GM12878 (cell line): ENCODE data around the gene MGLL. TPM values are rescaled to one million over a fixed set of nuclear protein-coding genes. Genes with fewer than 3 reads are reported as not detected.

Source experiments
- ATAC-seq: fragments of 200-7000 bp; cut with Tn5 transposase; 3 replicates; pipeline ENCODE4 v1.9.1; 2020; ENCODE audit warnings: mild to moderate bottlenecking, moderate library complexity
- BruUV-seq: library from RNA; stranded (reverse); fragments of 400-500 nt; replicated peaks from 2 replicates; lab custom pipeline; 2021; lab: Mats Ljungman, UMichigan
- CTCF ChIA-PET: fragments of 300-600 bp; sonication (Branson Sonifier 250); formaldehyde crosslinking; extraction: SDS; loops from one replicate; lab custom pipeline; 2021; ENCODE audit warnings: inconsistent platforms; lab: Yijun Ruan, JAX
- POLR2A ChIA-PET: fragments of 350-600 bp; formaldehyde crosslinking; extraction: SDS; loops from one replicate; lab custom pipeline; 2021; ENCODE audit warnings: inconsistent platforms; lab: Charles Lee
- RAD21 ChIA-PET: fragments of 300-600 bp; sonication (Branson Sonifier 250); formaldehyde crosslinking; loops from one replicate; lab custom pipeline; 2023; ENCODE audit warnings: antibody characterized with exemption; ENCODE audit not compliant: unreplicated experiment; lab: Charles Lee
- SMC1A ChIA-PET: fragments of 300-600 bp; sonication (Branson Sonifier 250); formaldehyde crosslinking; loops from one replicate; lab custom pipeline; 2023; ENCODE audit not compliant: unreplicated experiment, uncharacterized antibody; lab: Charles Lee
- DNase-seq: peaks from one replicate; pipeline ENCODE4 v3.0.0-alpha.2; 2011; ENCODE audit warnings: low read depth, low spot score
- FAIRE-seq: peaks from 3 replicates; lab custom pipeline; 2011; peaks lifted over from hg19 to GRCh38; lab: Jason Lieb, UNC
- H2AFZ ChIP-seq: 2 replicates; pipeline ENCODE4 v1.6.0; 2011; ENCODE audit warnings: low read depth, low read length, control low read depth; ENCODE audit not compliant: control insufficient read depth
- H3K27ac ChIP-seq: 2 replicates; pipeline ENCODE4 v1.5.1; 2011; ENCODE audit warnings: control low read depth; ENCODE audit not compliant: control insufficient read depth, insufficient read depth
- H3K27me3 ChIP-seq, 2 experiments: replicated peaks in 1 of 2; 2 replicates each; pipeline versions ENCODE4 v1.6.0 to v1.6.1; 2011; ENCODE audit warnings: low read length in 1 of 2; ENCODE audit not compliant: control insufficient read depth in 2 of 2, insufficient read depth in 2 of 2
- H3K36me3 ChIP-seq, 2 experiments: 2 replicates each; pipeline ENCODE4 v1.5.1; 2011; ENCODE audit warnings: low read length in 1 of 2; ENCODE audit not compliant: control insufficient read depth in 2 of 2, insufficient read depth in 2 of 2
- H3K4me1 ChIP-seq: 2 replicates; pipeline ENCODE4 v1.6.1; 2011; ENCODE audit warnings: mild to moderate bottlenecking, low read length, moderate library complexity, mixed read lengths; ENCODE audit not compliant: control insufficient read depth, insufficient read depth
- H3K4me2 ChIP-seq: 2 replicates; pipeline ENCODE4 v1.6.0; 2011; ENCODE audit warnings: control low read depth; ENCODE audit not compliant: control insufficient read depth, insufficient read depth
- H3K4me3 ChIP-seq: fragments of 200-600 bp; sonication (generic); 2 replicates; pipeline ENCODE4 v1.5.1; 2016
- H3K79me2 ChIP-seq: 2 replicates; pipeline ENCODE4 v1.6.0; 2011; ENCODE audit warnings: low read length; ENCODE audit not compliant: control insufficient read depth, insufficient read depth
- H3K9ac ChIP-seq: 2 replicates; pipeline ENCODE4 v1.8.0; 2011; ENCODE audit warnings: low read length, control low read depth, mixed read lengths; ENCODE audit not compliant: control insufficient read depth, insufficient read depth
- H3K9me3 ChIP-seq: replicated peaks from 3 replicates; pipeline ENCODE4 v1.5.1; 2011; ENCODE audit warnings: mild to moderate bottlenecking, low read length; ENCODE audit not compliant: control insufficient read depth, insufficient read depth
- H4K20me1 ChIP-seq: 2 replicates; pipeline ENCODE4 v1.6.0; 2011; ENCODE audit not compliant: control insufficient read depth, insufficient read depth
- EED ChIP-seq: sonication (generic); IDR thresholded peaks from 2 replicates; pipeline ENCODE4 v1.6.1; 2016; ENCODE audit warnings: antibody characterized with exemption, low read depth
- EP300 ChIP-seq, 2 experiments: fragments of 150-350 bp in 1 of 2; IDR thresholded peaks; 2 replicates each; pipeline ENCODE4 v1.6.1; 2011 to 2012; ENCODE audit warnings: low read depth in 2 of 2, low read length in 2 of 2, borderline replicate concordance in 1 of 2, improper control_type of control experiment in 1 of 2, inconsistent platforms in 1 of 2; ENCODE audit not compliant: control insufficient read depth in 1 of 2
- ESRRA ChIP-seq: IDR thresholded peaks from 2 replicates; pipeline ENCODE4 v1.6.1; 2012; ENCODE audit warnings: mild to moderate bottlenecking, low read length, improper control_type of control experiment
- FOXM1 ChIP-seq: IDR thresholded peaks from 2 replicates; pipeline ENCODE4 v1.6.1; 2012; ENCODE audit warnings: low read depth, mild to moderate bottlenecking, inconsistent platforms, low read length, moderate library complexity
- IKZF2 ChIP-seq, 2 experiments: fragments of 450-650 bp; IDR thresholded peaks; 2 replicates each; pipeline ENCODE4 v1.6.1; 2017; ENCODE audit warnings: mild to moderate bottlenecking in 2 of 2, moderate library complexity in 2 of 2
- MEF2A ChIP-seq: IDR thresholded peaks from 2 replicates; pipeline ENCODE4 v1.6.1; 2011; ENCODE audit warnings: low read depth, mild to moderate bottlenecking, low read length, moderate library complexity; ENCODE audit not compliant: insufficient read depth
- MYB ChIP-seq: fragments of 150-350 bp; IDR thresholded peaks from 2 replicates; pipeline ENCODE4 v1.6.1; 2014; ENCODE audit warnings: mild to moderate bottlenecking, low read depth, low read length, borderline replicate concordance
- NFYB ChIP-seq: IDR thresholded peaks from 2 replicates; pipeline ENCODE4 v1.6.1; 2011; ENCODE audit warnings: low read depth, mild to moderate bottlenecking, low read length, improper control_type of control experiment, moderate library complexity; ENCODE audit not compliant: insufficient read depth
- NR2F1 ChIP-seq: fragments of 450-650 bp; conservative IDR thresholded peaks from 2 replicates; pipeline ENCODE4 v1.6.1; 2017; ENCODE audit warnings: mild to moderate bottlenecking
- PML ChIP-seq: IDR thresholded peaks from 2 replicates; pipeline ENCODE4 v1.6.1; 2012; ENCODE audit warnings: low read length, inconsistent platforms
- POLR2AphosphoS5 ChIP-seq: IDR thresholded peaks from 2 replicates; pipeline ENCODE4 v1.6.1; 2011; ENCODE audit warnings: mild to moderate bottlenecking, low read length, inconsistent platforms
- SMARCA5 ChIP-seq: fragments of 450-650 bp; IDR thresholded peaks from 2 replicates; pipeline ENCODE4 v1.6.1; 2017; ENCODE audit warnings: mild to moderate bottlenecking
- STAT1 ChIP-seq: fragments of 450-650 bp; conservative IDR thresholded peaks from 2 replicates; pipeline ENCODE4 v1.6.1; 2014; ENCODE audit warnings: antibody characterized with exemption, mild to moderate bottlenecking
- SUZ12 ChIP-seq: fragments of 200-600 bp; sonication (generic); IDR thresholded peaks from one replicate; pipeline ENCODE4 v1.6.1; 2018; ENCODE audit warnings: antibody characterized with exemption, mild to moderate bottlenecking; ENCODE audit not compliant: unreplicated experiment
- TCF12 ChIP-seq: IDR thresholded peaks from 2 replicates; pipeline ENCODE4 v1.6.1; 2011; ENCODE audit warnings: low read depth, mild to moderate bottlenecking, low read length
- ZNF207 ChIP-seq: fragments of 450-650 bp; IDR thresholded peaks from 2 replicates; pipeline ENCODE4 v1.6.1; 2014; ENCODE audit warnings: antibody characterized with exemption, mild to moderate bottlenecking, borderline replicate concordance
- ZNF24 ChIP-seq: fragments of 450-650 bp; IDR thresholded peaks from 2 replicates; pipeline ENCODE4 v1.6.1; 2017; ENCODE audit warnings: antibody characterized with exemption, mild to moderate bottlenecking
- ZSCAN29 ChIP-seq: fragments of 450-650 bp; IDR thresholded peaks from 2 replicates; pipeline ENCODE4 v1.6.1; 2017; ENCODE audit warnings: mild to moderate bottlenecking, moderate library complexity
- WGBS: methylation state at CpG from one replicate; pipeline ENCODE4 v1.1.6; 2016; ENCODE audit warnings: low lambda C conversion rate; ENCODE audit not compliant: insufficient replicate concordance, insufficient coverage; ENCODE audit errors: missing lambda C conversion rate; 5-methylcytosine and 5-hydroxymethylcytosine counted together
- in situ Hi-C: fragments of 300-500 bp; cut with MboI; formaldehyde crosslinking; loops from 9 replicates; pipeline ENCODE4 v1.14.3; 2018; ENCODE audit warnings: mixed read lengths
- intact Hi-C: fragments of 100-400 bp; cut with micrococcal nuclease; formaldehyde crosslinking; loops from one replicate; pipeline ENCODE4 v1.14.2; 2022; ENCODE audit not compliant: unreplicated experiment
- polyA plus RNA-seq, 11 experiments: library from polyadenylated mRNA; depleted of rRNA in 4 of 11; unstranded in 6 of 11; stranded (reverse) in 5 of 11; fragments of >200 nt; fragmentation: Nextera tagmentation in 4 of 11; fragmentation: Illumina TruSeq in 1 of 11; extraction: Ambion mirVana in 4 of 11; extraction: Trizol in 1 of 11; gene quantifications; 1 replicate in 1 of 11; 2 replicates in 10 of 11; pipeline versions ENCODE4 v1.2.1 to v1.2.3, GENCODE V29; 2011 to 2016; ENCODE audit warnings: inconsistent platforms in 2 of 11, missing spikeins in 2 of 11, low read depth in 1 of 11
- total RNA-seq, 4 experiments: library from RNA; depleted of rRNA in 3 of 4; stranded (reverse); fragments of >200 nt in 3 of 4; fragmentation: Illumina TruSeq in 1 of 4; extraction: Trizol in 1 of 4; gene quantifications; 2 replicates each; pipeline versions ENCODE4 v1.2.1 to v1.2.3, GENCODE V29; 2013 to 2021
- TF ChIP-seq, protein P1 (sequence below), 3 experiments: IDR thresholded peaks in 2 of 3; conservative IDR thresholded peaks in 1 of 3; 2 replicates each; pipeline ENCODE4 v1.5.1; 2011; ENCODE audit warnings: low read depth in 3 of 3, low read length in 3 of 3, mild to moderate bottlenecking in 3 of 3, control low read depth in 2 of 3, moderate library complexity in 2 of 3, inconsistent platforms in 1 of 3, mixed read lengths in 1 of 3; ENCODE audit not compliant: control insufficient read depth in 2 of 3, insufficient read depth in 1 of 3; ENCODE audit errors: extremely low read depth in 1 of 3
- TF ChIP-seq, protein P2 (sequence below): IDR thresholded peaks from 2 replicates; pipeline ENCODE4 v1.6.1; 2012; ENCODE audit warnings: low read length, inconsistent platforms
- TF ChIP-seq, protein P3 (sequence below): fragments of 150-350 bp; IDR thresholded peaks from 2 replicates; pipeline ENCODE4 v1.6.1; 2014; ENCODE audit warnings: mild to moderate bottlenecking, low read depth, low read length

Gene MGLL
- total and polyA plus RNA-seq, 10 of the 15 experiments (the other 5 are each of a cell fraction or from before 2014, with no cell fraction given), result 44.9 to 177 (median 72.9) TPM

DNA sequence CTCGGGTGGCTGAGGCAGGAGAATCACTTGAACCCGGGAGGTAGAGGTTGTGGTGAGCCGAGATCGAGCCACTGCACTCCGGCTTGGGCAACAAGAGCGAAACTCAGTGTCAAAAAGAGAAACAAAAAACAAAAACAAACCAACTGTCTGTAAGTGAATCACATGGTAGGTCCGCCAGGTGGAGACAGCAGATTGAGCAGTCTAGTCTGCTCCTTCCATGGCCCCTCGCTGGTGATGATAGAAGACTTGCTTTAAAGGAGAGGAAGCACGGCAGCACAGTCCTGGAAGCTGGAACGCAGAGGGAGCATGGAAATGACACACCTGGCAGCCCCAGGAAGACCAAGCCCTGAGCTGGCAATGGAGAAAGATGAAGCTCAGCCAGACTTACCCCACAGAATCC lies 31.4 kb upstream of the MGLL start (continued):
- TF ChIP-seq NR2F1 (no peak), MYB (no peak)
- TF ChIP-seq, protein P1, sequence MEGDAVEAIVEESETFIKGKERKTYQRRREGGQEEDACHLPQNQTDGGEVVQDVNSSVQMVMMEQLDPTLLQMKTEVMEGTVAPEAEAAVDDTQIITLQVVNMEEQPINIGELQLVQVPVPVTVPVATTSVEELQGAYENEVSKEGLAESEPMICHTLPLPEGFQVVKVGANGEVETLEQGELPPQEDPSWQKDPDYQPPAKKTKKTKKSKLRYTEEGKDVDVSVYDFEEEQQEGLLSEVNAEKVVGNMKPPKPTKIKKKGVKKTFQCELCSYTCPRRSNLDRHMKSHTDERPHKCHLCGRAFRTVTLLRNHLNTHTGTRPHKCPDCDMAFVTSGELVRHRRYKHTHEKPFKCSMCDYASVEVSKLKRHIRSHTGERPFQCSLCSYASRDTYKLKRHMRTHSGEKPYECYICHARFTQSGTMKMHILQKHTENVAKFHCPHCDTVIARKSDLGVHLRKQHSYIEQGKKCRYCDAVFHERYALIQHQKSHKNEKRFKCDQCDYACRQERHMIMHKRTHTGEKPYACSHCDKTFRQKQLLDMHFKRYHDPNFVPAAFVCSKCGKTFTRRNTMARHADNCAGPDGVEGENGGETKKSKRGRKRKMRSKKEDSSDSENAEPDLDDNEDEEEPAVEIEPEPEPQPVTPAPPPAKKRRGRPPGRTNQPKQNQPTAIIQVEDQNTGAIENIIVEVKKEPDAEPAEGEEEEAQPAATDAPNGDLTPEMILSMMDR (IDR thresholded peaks at IDR 0.05 in 2 of 3, conservative IDR thresholded peaks at IDR 0.05 in 1 of 3; ENCODE audit: control insufficient read depth in 2 of 3, extremely low read depth in 1 of 3, insufficient read depth in 1 of 3, low read depth in 3 of 3, low read length in 3 of 3), result peak in 1 of 3 experiments; percentile 36; a peak in 2 of 6 replicates

DNA sequence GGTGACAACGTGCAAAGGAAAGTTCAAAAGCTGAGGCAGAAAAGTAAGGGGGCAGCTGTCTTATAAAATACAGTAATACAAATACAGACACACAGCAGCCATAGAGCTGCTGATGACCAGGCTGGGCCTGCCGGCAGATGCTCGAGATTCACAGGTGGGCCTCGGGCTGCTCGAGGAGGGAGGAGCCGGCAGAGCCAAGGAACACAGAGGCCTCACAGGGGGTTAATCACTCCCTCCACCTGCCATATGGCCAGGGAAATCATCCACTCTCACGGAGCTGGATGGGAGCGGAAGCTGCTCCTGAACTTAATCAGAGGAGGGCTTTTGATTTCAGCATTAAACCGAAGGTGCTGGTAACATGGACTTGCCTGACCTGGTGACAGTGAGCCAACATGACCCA lies 29.6 kb upstream of the MGLL start:
- no peaks in the 10 kb centered on the region for H3K4me1 ChIP-seq
- no peaks in the 10 kb centered on the region for H3K9me3 ChIP-seq
- WGBS, result 90% methylated on average over 9 of the region's 9 CpGs
- TF ChIP-seq PML (no peak), POLR2AphosphoS5 (no peak), SMARCA5 (no peak), IKZF2 (IDR thresholded peaks at IDR 0.05) (no peak), ZSCAN29 (no peak), TCF12 (no peak), FOXM1 (no peak), MYB (no peak), ZNF207 (no peak), NFYB (no peak), ESRRA (no peak), EP300 (IDR thresholded peaks at IDR 0.05; ENCODE audit: borderline replicate concordance in 1 of 2, control insufficient read depth in 1 of 2, low read depth in 2 of 2, low read length in 2 of 2) (no peak), STAT1 (no peak), MEF2A (no peak), EED (no peak), SUZ12 (no peak), ZNF24 (no peak)
- TF ChIP-seq, protein P2, sequence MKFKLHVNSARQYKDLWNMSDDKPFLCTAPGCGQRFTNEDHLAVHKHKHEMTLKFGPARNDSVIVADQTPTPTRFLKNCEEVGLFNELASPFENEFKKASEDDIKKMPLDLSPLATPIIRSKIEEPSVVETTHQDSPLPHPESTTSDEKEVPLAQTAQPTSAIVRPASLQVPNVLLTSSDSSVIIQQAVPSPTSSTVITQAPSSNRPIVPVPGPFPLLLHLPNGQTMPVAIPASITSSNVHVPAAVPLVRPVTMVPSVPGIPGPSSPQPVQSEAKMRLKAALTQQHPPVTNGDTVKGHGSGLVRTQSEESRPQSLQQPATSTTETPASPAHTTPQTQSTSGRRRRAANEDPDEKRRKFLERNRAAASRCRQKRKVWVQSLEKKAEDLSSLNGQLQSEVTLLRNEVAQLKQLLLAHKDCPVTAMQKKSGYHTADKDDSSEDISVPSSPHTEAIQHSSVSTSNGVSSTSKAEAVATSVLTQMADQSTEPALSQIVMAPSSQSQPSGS, result no peak
- TF ChIP-seq, protein P3, sequence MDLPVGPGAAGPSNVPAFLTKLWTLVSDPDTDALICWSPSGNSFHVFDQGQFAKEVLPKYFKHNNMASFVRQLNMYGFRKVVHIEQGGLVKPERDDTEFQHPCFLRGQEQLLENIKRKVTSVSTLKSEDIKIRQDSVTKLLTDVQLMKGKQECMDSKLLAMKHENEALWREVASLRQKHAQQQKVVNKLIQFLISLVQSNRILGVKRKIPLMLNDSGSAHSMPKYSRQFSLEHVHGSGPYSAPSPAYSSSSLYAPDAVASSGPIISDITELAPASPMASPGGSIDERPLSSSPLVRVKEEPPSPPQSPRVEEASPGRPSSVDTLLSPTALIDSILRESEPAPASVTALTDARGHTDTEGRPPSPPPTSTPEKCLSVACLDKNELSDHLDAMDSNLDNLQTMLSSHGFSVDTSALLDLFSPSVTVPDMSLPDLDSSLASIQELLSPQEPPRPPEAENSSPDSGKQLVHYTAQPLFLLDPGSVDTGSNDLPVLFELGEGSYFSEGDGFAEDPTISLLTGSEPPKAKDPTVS, result no peak
- TF ChIP-seq, all 136 proteins: peak for 0
- ChIA-PET CTCF (interaction anchor here (1.2 to 1.5 kb wide), 2 partner anchors 14 to 30 kb away, joined by 3 to 4 read pairs; partner anchors contain the start of gene MGLL), SMC1A (interaction anchor here (1.7 kb wide), 1 partner anchor 8 kb away, joined by 4 read pairs; no protein-coding TSS in a partner anchor), RAD21 (no interaction called here), POLR2A (no interaction called here)
- Histone ChIP-seq H2AFZ (no peak overlapping the region), H4K20me1 (no peaks in the 10 kb centered on the region), H3K4me2 (no peak overlapping the region), H3K9ac (no peak overlapping the region), H3K27ac (no peak overlapping the region), H3K36me3 (no peaks in the 10 kb centered on the region), H3K4me3 (no peak overlapping the region), H3K79me2 (no peaks in the 10 kb centered on the region), H3K27me3 (no peaks in the 10 kb centered on the region)
- ATAC-seq (no peak), DNase-seq (no peak), FAIRE-seq (no peak)
- intact Hi-C loops (no loop called here), in situ Hi-C loops (no loop called here)
- BruUV-seq, result no TSS peak
